ENCODE results near the gene TEX30.

Gene TEX30

DNA sequence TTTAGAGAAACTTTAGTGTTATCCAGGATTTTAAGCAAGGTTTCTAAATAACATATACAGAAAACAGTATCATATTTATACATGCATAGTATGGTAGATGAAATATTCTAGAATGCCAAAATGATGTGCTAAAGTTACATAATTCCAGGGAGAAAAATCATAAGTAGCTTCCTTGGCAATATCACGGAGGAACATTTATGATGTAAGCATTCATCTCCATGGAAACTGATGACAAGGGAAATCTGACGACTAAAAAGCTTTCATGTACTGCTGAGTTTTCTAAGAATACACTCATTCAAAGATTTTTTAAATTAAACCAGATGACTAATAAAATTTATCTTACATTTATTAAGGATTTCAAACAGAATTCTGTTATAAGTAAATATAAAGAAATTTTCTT, 4.7 kb downstream of the TEX30 start:
- Histone ChIP-seq H3K9me3 (ENCODE audit: insufficient read depth, low read length) (no peaks in the 10 kb centered on the region), H3K4me1 (ENCODE audit: low read length) (peaks cover 18% of the 10 kb centered on the region), H3K4me3 (ENCODE audit: low read length) (no peak overlapping the region), H3K36me3 (replicated peaks; ENCODE audit: low read depth, low read length) (peaks cover 12% of the 10 kb centered on the region), H3K79me2 (ENCODE audit: low read length) (peaks cover 22% of the 10 kb centered on the region), H4K20me1 (ENCODE audit: insufficient read depth, low read length) (0 out of 2 replicates have a peak, but pooled peaks cover 5% of the 10 kb centered on the region), H3K9ac (ENCODE audit: low read length) (no peak overlapping the region), H3K27me3 (ENCODE audit: low read depth, low read length) (no peaks in the 10 kb centered on the region), H3K27ac (ENCODE audit: low read length) (no peak overlapping the region), H3K4me2 (ENCODE audit: low read length) (no peak overlapping the region), H2AFZ (ENCODE audit: low read depth, low read length) (no peak overlapping the region)
- TF ChIP-seq CTCF (IDR thresholded peaks at IDR 0.05; ENCODE audit: low read depth, low read length) (no peak), EZH2phosphoT487 (IDR thresholded peaks at IDR 0.05; ENCODE audit: low read depth) (no peak)

- Histone ChIP-seq H4K20me1 (ENCODE audit: insufficient read depth, low read length) (no peaks in the 10 kb centered on the region), H3K36me3 (replicated peaks; ENCODE audit: low read depth, low read length) (peaks cover 9% of the 10 kb centered on the region), H3K27ac (ENCODE audit: low read length) (no peak overlapping the region), H3K9ac (ENCODE audit: low read length) (no peak overlapping the region), H3K4me2 (ENCODE audit: low read length) (no peak overlapping the region), H3K4me3 (ENCODE audit: low read length) (no peak overlapping the region), H3K4me1 (ENCODE audit: low read length) (no peaks in the 10 kb centered on the region), H3K9me3 (ENCODE audit: insufficient read depth, low read length) (no peaks in the 10 kb centered on the region), H2AFZ (ENCODE audit: low read depth, low read length) (no peak overlapping the region), H3K27me3 (ENCODE audit: low read depth, low read length) (no peaks in the 10 kb centered on the region), H3K79me2 (ENCODE audit: low read length) (no peaks in the 10 kb centered on the region)
- TF ChIP-seq CTCF (IDR thresholded peaks at IDR 0.05; ENCODE audit: low read depth, low read length) = no peak
- TF ChIP-seq EZH2phosphoT487 (IDR thresholded peaks at IDR 0.05; ENCODE audit: low read depth) = no peak
Measured at GRCh38 chr13:102763741-102764140, 9.8 kb downstream of the TEX30 start.

GRCh38 chr13:102761071-102761470, 12.5 kb downstream of the TEX30 start:
- no peak overlapping the region for H3K27ac ChIP-seq (ENCODE audit: low read length)
- H3K4me3 ChIP-seq (ENCODE audit: low read length) = no peak overlapping the region
- no peak overlapping the region for H3K4me2 ChIP-seq (ENCODE audit: low read length)
- H3K4me1 ChIP-seq (ENCODE audit: low read length) = no peaks in the 10 kb centered on the region
- H4K20me1 ChIP-seq (ENCODE audit: insufficient read depth, low read length) = no peaks in the 10 kb centered on the region
- no peak overlapping the region for H2AFZ ChIP-seq (ENCODE audit: low read depth, low read length)
- H3K36me3 ChIP-seq (replicated peaks; ENCODE audit: low read depth, low read length) = peaks cover under 1% of the 10 kb centered on the region
- no peaks in the 10 kb centered on the region for H3K27me3 ChIP-seq (ENCODE audit: low read depth, low read length)
- H3K79me2 ChIP-seq (ENCODE audit: low read length) = no peaks in the 10 kb centered on the region
- no peak for TF ChIP-seq CTCF (IDR thresholded peaks at IDR 0.05; ENCODE audit: low read depth, low read length)
- no peak for TF ChIP-seq EZH2phosphoT487 (IDR thresholded peaks at IDR 0.05; ENCODE audit: low read depth)
- H3K9ac ChIP-seq (ENCODE audit: low read length) = no peak overlapping the region
- no peaks in the 10 kb centered on the region for H3K9me3 ChIP-seq (ENCODE audit: insufficient read depth, low read length)

- no peaks in the 10 kb centered on the region for H3K4me1 ChIP-seq (ENCODE audit: low read length)
- no peaks in the 10 kb centered on the region for H3K79me2 ChIP-seq (ENCODE audit: low read length)
- no peaks in the 10 kb centered on the region for H3K36me3 ChIP-seq (replicated peaks; ENCODE audit: low read depth, low read length)
- H2AFZ ChIP-seq (ENCODE audit: low read depth, low read length) = no peak overlapping the region
- no peak overlapping the region for H3K4me2 ChIP-seq (ENCODE audit: low read length)
- H3K9me3 ChIP-seq (ENCODE audit: insufficient read depth, low read length) = no peaks in the 10 kb centered on the region
- no peaks in the 10 kb centered on the region for H3K27me3 ChIP-seq (ENCODE audit: low read depth, low read length)
- no peak overlapping the region for H3K4me3 ChIP-seq (ENCODE audit: low read length)
- H3K9ac ChIP-seq (ENCODE audit: low read length) = no peak overlapping the region
- H3K27ac ChIP-seq (ENCODE audit: low read length) = no peak overlapping the region
- no peaks in the 10 kb centered on the region for H4K20me1 ChIP-seq (ENCODE audit: insufficient read depth, low read length)
- no peak for TF ChIP-seq EZH2phosphoT487 (IDR thresholded peaks at IDR 0.05; ENCODE audit: low read depth)
- no peak for TF ChIP-seq CTCF (IDR thresholded peaks at IDR 0.05; ENCODE audit: low read depth, low read length)
Measured at GRCh38 chr13:102758842-102759241, 14.7 kb downstream of the TEX30 start.

All from OCI-LY3 (cell line).